NCI-H345 treated with DMSO at 0.1 percent for 48 hours (cell line): ENCODE results near the gene FAM180B.
"Not testable (repeated sequence)": the region's sequence is repeated elsewhere in the genome, so short reads cannot be mapped to it uniquely, and the experiment has no call there.

ENCODE experiments used
- DNase-seq: peaks from one replicate; lab custom pipeline; 2025; ENCODE audit not compliant: unreplicated experiment; lab: John Stamatoyannopoulos, UW

The FAM180B gene

DNA sequence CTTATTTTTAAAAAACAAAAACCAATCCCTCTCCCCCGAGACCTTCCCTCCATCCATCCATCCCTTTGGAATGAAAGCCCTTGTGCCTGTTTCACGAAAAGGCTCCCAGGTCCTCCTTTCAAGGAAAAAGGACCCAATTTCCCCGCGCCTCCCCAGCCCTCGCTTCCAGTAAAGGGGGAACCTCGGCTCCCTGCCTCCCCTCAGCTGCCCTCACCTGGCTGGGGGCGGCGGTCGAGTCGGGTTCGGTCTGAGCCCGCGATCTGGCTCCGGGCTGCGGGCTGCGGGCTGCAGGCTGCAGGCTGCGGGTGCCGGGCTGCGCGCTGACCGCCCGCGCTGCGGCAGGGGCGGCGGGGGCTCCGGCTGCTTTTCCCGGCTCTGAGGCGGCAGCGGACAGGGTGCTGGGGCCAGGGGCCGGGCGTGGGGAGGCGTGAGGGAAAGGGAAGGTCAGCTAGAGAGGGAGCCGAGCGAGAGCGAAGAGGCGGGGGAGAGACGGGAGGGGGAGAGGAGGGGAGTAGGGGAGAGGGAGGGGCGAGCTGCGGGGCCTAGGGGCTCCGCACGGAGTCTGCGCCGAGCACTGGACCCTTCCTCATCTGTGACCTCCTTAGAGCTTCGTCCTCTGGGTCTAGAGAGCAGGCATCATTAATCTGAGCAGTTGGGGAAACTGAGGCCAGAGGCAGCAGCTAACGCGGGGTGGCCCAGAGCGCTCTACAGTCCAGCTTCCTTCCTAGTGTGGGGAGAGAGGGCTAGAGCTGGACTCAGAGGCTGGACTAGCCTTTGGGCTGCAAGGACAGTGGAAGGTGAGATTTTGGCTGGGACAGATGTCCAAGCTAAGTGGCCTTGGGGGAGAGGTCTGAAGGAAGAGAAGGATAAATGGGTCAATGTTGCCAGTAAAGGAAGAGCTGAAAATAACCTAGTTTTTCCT is 7.7 kb downstream of the FAM180B start, which contains the start of gene C1QTNF4:
Gene C1QTNF4, minus strand, starts transcription at position 478 of the 922 bp plus-strand sequence. CDS start 3,601 bp downstream, outside the sequence.
- no peak for DNase-seq

DNA sequence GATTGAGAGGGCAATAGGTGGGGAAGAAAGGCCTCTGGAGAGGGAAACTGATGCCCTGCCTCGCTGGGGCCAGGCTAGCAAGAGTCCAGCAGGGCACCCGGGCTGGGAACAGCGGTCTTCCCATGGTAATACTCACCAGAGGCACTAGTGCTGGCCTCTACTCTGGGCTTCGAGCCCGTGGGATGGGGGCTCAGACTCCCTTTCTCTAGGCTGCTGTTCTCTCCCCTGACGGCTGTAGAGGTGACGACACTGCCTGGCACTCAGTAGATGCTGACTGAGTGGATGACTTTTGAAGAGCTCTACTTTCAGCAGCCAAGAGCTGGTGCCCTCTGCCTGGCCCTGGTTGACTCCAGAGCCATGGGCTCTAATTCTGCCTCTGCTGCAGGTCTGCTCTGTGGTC is 8.6 kb downstream of the FAM180B start:
- no peak for DNase-seq

DNA sequence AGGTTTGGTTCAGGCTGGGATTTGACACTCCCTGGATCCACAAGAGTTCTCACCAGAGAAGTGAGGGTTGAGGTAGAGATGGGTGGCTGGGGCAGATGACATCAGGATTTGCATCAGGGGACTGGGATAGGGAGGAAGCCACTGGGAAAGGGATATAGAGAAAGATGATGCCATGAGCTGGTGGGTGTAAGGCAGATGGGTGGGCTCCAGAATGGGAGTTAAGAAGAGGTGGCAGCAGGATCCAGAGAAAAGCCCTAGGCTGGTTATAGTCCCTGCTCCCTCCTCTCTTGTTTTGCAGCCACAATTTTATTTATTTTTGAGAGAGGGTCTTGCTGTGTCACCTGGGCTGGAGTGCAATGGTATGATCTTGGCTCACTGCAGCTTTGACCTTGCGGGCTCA is 9.5 kb downstream of the FAM180B start:
- DNase-seq = no peak

DNA sequence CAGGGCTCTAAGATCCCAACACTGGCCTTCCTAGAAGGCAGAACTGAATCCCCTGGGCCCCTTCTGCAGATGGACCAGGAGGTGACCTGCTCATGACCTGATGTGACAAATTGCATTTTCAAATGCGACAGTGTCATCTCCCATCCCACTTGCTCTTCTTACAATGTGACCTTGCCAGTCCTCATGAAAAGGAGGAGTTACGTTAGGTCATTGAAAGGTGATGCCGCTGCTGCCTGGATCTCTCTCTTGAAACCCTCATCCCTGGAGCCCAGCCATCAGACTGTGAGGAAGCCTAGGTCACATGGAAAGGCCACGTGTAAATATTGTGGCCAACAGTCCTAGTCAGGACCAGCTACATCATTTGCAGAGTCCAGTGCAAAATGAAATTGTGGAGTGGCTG is 13.4 kb downstream of the FAM180B start:
- no peak for DNase-seq

DNA sequence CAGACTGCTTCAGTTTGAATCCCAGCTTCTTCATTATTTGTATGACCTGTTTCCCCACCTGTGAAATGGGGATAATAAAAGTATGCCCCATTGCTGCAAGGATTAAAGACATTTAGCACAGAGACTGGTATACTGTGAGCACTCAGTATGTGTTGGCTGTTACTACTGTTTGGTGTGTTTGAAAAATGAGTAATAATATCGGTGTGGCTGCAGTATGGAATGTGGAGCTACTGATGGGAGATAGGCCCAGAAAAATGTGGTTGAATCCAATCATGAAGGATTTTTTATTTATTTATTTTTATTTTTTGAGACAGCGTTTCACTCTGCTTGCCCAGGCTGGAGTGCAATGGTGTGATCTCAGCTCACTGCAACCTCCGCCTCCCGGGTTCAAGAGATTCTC is 16.8 kb downstream of the FAM180B start:
- DNase-seq = no peak

DNA sequence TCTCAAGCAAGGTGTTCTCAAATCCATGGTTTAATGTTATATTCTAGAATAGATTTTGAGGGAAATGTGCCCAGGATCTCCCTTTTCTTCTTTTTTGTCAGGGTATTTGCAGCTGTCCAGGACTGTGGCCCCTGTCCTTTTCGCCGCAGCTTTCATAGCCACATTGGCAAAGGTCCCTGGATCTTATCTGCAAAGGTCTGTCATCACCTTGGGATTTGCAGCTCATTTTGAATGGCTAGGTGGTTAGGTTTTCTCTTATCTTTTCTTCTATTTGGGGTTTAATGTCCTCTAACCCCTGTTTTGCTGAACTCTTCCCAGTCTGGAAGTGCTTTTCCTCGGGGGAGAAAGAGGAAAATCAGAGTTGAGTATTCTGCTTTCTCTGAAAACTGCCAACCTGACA is 19.4 kb downstream of the FAM180B start:
- no peak for DNase-seq

DNA sequence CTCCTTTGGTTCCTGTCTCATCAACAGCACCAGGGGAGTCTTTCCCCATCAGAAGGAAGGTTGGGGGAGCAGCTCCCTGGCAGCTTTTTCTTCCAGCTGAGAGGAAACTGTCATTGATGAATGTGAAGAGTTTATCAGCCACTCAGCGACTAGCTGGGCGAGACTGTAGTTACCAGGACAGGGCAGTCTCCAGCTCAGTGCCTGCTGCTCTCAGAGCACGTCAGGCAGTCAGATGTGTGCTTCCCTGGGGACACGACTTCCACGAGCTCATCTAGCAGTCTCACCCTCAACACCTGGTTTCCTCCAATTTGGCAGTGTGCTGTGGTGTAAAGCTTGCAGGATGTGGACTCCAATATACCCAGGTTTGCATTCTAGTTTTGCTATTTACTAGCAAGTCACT is 20.3 kb downstream of the FAM180B start:
- DNase-seq = no peak

DNA sequence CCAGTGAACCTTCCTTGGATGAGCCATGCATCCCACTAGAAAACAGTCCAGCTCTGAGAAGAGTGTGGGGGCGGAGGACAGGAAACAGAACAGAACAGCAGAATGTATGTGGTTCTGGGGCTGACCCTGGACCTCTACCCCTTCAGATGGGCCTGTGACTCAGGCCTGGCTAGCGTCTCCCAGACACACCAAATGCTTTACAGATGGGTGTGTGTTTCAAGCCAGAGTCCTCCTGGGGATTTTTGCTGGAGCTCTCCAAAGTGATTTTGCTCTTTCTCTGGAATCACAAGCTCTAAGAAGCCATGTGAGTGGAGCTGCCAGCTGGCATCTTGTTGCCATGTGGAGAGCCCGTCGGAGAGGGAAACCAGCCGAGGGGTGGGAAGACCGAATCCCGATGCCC is 20.9 kb downstream of the FAM180B start:
- no peak for DNase-seq

DNA sequence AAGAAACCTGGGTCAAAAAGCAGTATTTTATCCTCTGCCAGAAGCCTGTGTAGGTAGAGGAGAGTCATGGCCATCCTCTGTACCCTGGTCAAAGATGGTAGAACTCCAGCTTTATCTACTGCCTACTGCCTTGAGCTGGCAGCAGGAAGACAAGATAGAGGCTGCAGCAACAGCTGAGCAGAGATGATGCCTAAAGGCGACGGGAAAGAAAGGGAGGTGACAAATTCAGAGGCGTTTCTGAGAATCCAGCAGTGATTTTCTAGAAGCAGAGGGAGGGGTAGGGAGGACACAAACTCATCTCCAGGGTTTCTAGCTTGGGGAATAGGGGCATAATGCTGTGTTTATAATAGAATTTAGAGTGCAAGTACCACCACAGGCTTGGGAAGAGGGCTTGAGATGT is 23.2 kb downstream of the FAM180B start:
- DNase-seq = no peak

DNA sequence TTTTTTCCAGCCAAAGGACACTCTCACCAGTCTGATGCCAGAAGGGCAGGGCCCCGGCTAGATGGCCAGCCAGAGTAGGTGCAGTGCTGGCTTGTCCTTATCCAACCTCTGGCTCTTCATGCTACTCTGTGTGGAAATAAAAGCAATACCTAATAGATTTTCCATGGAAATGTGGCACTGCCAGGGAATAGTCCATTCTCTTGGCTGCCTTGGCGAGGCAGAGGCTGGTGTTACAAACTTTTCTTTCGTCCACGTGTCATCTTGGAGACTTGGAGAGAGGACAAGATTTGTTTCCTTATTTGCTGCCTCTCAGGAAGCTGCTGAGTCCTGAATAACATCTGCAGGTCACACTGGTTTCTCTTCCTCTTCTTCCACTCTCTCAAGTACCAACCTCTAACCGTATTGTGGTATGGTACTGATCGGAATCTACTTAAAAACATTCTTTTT is 24.9 kb downstream of the FAM180B start:
- no peak for DNase-seq

DNA sequence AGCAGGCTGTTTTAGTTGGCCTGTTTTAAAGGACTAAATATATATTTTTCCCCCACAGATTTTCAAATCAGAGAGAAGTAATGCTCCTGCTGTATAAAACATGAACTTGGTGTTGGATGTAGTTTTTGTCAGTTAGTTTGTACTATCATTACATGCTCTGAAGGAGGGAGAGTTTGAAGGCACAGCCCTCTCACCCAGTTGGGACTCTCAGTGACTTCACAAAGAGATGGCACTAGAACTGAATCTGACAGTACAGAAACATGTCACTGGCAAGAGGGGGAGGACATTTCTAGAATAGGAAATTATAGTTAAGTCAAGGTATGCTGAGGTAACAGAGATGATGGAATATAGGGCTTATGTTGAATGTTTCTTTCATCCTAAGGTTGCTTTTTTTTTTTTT is 28.8 kb downstream of the FAM180B start:
- no peak for DNase-seq

DNA sequence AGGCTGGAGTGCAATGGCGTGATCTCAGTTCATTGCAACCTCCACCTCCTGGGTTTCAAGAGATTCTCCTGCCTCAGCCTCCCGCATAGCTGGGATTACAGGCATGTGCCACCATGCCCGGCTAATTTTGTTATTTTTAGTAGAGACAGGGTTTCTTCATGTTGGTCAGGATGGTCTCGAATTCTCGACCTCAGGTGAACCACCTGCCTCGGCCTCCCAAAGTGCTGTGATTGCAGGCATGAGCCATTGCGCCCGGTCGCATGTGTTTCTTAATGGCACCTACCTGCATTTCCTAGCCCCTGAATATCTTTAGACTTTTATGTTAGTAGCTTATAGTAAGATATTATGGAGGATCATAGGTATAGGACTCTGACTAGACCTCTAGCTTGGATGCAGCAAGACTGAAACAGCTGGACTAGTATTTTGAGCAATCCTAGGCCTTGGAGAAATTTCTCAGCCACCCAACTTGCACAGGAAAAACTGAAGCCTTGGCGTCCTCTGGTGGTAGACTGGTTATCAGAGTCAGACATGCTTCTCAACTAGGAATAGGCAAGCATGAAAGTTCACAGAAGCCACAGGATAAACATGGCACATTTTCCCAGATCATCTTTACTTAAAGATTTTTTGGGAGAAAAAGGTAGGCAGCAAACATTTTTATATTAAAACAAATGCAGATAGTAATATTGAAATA is 30.4 kb downstream of the FAM180B start:
- no peak for DNase-seq

DNA sequence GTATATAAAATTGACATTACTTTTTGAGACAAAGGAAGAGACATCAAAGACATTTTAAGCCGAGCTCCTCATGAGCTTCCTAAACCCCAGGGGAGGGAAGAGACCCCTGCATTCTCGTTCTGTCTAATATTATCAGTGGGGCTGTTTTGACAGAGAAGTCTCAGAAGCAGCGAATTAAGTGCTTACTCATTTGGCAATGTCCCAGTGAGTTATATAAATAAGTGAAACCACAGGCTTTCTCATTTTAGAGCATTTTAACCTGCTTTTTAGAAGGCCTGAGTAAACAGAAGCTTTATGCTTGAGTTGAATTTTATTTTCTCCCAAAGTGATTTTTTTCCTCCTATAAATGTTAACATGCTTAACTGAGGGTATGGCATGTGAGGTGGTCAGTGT is 30.9 kb downstream of the FAM180B start:
- DNase-seq = no peak

DNA sequence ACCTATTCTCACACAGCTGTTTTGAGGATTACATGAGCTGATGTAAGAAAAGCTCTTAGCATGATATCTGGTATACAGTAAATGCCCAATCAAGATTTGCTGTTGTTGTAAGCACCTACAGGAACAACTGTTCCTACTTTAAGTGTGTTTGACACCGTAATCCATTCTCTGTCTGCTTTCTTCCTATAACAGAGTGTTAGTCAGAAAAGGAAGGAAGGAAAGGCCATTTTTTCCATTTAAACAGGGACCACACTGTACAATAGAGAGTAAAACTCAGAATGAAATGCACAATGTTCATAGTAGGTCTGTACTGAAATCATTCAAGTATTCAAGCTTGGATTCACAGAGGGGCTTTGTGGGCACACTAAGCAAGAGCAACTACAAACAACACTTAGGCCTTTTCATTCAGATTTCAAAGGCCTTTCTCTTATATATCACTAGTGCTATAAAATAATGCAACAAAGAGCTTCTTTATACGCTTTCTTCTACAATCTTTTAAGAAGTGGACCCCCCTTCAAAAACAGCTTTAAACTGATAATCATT is 34.4 kb downstream of the FAM180B start:
- no peak for DNase-seq

DNA sequence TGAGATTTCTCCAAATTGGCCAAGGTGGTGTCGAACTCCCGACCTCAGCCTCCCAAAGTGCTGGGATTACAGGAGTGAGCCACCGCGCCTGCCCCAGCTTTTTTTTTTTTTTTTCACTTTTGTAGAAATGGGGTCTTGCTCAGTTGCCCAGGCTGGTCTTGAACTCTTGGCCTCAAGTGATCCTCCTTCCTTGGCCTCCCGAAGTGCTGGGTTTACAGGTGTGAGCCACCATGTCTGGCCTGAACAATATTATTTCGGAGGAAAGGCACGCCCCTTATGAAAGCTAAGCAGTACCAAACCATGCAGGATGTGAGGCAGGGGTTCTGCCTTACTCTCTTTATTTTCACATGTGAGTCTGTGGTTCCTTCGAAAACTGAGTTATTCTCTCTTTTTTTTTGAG is 39.8 kb downstream of the FAM180B start:
- DNase-seq = no peak

DNA sequence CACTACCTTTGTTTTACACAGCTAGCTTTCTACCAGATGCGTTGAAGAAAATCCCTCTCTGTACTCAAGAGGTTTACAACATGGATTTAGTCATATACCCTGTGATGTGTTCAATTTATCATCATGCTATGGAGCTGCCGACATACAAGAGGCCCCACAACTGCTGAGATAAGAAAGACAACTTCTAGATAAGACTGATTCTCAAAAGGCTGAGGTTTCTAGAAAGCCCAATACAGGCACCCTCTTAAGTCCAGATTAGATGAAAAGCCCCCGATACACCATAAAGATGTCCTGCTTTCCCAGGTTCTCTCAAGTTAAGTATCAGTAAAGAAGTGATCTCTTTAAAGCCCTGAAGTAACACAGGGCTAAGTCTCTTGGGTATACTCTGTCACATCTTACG is 41.5 kb downstream of the FAM180B start:
- no peak for DNase-seq

DNA sequence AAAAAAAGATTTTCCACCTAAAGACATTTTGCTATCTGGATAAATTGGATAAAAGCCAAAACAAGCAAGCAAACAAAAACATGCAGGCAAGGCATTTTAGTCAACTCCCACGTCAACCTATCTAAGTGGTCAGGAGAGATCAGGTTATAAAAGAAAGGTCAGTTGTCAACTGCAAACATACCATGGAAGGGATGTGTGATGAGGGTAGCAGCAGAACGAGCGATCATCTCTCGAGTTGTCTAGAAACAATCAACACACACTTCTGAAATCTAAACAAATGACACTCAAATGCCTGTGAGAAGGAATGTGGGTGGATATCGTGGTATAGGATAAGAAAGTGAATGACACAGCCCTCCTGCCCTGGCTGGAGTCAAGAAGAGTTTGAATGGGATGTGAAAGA is 45.0 kb downstream of the FAM180B start:
- no peak for DNase-seq

DNA sequence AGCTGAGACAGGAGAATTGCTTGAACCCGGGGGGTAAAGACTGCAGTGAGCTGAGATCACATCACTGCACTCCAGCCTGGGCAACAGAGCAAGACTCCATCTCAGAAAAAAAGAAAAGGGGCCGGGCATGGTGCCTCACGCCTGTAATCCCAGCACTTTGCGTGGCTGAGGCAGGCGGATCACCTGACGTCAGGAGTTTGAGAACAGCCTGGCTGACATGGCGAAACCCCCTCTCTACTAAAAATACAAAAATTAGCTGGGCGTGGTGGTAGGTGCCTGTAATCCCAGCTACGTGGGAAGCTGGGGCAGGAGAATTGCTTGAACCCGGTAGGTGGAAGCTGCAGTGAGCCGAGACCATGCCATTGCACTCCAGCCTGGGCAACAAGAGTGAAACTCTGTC is 49.9 kb downstream of the FAM180B start:
- not testable (repeated sequence) for DNase-seq
